Epithelial cell of proximal tubule (primary cell): ENCODE data around the gene GABRR3. TPM values are rescaled to one million over a fixed set of nuclear protein-coding genes. Genes with fewer than 3 reads are reported as not detected.
A peak's percentile ranks its signal among the peaks of the same experiment; 100 is the strongest.

Source experiments
- DNase-seq: peaks from one replicate; pipeline ENCODE4 v3.0.0-alpha.2; 2011; ENCODE audit warnings: low read depth
- H3K4me3 ChIP-seq: 2 replicates; pipeline ENCODE4 v1.5.1; 2011; ENCODE audit warnings: low read depth, mild to moderate bottlenecking, low read length
- total RNA-seq: library from RNA; depleted of rRNA; stranded (reverse); fragments of >200 nt; gene quantifications from 2 replicates; pipeline ENCODE4 v1.2.3, GENCODE V29; 2015
- TF ChIP-seq, protein P1 (sequence below): conservative IDR thresholded peaks from 2 replicates; pipeline ENCODE4 v1.5.1; 2012; ENCODE audit warnings: low read depth, mild to moderate bottlenecking, low read length

Gene GABRR3
- total RNA-seq, 1 donor from 2014 or later, result not detected

DNA sequence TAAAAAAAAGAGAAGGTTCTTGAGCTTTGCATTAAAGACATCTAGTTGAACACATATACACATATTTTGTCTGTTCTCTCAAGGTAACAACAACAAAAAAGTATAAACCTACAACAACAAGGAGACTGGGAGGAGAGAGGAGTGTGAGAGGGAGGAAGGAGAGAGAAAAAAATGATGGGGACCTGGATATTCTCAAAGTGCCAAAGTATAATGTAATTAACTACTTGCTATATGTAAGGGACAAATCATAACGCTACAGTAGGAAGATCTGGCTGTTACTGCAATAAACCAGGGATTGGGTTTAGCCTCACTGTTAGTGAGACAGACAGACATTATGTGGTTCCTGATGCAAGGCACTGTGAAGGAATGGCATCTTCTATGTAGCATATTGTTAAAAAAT lies 14.2 kb upstream of the GABRR3 start:
- TF ChIP-seq, protein P1, sequence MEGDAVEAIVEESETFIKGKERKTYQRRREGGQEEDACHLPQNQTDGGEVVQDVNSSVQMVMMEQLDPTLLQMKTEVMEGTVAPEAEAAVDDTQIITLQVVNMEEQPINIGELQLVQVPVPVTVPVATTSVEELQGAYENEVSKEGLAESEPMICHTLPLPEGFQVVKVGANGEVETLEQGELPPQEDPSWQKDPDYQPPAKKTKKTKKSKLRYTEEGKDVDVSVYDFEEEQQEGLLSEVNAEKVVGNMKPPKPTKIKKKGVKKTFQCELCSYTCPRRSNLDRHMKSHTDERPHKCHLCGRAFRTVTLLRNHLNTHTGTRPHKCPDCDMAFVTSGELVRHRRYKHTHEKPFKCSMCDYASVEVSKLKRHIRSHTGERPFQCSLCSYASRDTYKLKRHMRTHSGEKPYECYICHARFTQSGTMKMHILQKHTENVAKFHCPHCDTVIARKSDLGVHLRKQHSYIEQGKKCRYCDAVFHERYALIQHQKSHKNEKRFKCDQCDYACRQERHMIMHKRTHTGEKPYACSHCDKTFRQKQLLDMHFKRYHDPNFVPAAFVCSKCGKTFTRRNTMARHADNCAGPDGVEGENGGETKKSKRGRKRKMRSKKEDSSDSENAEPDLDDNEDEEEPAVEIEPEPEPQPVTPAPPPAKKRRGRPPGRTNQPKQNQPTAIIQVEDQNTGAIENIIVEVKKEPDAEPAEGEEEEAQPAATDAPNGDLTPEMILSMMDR, result no peak
- no peak for DNase-seq
- H3K4me3 ChIP-seq, result no peak overlapping the region

DNA sequence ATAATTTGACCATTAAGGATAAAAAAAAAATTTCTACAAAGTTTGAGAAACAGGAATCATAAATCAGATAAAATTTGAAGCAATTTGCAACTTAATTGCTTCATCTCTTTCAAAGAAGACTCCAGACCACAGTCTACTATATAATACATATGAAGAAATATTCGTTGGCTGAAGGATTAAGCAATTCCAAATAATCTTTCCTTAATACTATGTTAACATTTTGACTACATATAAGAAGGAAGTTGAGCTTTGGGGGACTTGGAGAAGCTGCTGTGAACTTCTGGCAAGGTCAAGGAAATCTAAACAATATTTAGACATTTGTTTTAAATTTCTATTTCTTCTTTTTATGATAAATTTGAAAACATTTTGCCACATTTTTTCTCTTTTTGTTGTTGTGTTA lies 13.5 kb upstream of the GABRR3 start:
- TF ChIP-seq, protein P1, result no peak
- no peak for DNase-seq
- H3K4me3 ChIP-seq, result no peak overlapping the region

DNA sequence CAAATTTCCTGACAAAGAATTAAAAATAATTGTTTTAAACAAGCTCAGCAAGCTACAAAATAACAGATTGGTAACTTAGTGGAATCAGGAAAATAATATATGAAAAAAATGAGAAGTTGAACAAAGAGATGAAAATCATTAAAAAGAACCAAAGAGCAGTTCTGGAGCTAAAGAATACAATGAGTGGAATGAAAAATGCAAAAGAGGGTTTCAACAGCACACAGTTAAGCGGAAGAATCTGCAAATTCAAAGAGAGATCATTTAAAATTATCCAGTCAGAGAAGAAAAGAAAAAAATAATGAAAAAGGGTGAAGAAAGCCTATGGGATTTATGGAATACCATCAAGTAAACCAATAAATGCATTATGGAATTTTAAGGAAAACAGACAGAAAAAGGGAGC lies 6.2 kb upstream of the GABRR3 start:
- DNase-seq, result no peak

DNA sequence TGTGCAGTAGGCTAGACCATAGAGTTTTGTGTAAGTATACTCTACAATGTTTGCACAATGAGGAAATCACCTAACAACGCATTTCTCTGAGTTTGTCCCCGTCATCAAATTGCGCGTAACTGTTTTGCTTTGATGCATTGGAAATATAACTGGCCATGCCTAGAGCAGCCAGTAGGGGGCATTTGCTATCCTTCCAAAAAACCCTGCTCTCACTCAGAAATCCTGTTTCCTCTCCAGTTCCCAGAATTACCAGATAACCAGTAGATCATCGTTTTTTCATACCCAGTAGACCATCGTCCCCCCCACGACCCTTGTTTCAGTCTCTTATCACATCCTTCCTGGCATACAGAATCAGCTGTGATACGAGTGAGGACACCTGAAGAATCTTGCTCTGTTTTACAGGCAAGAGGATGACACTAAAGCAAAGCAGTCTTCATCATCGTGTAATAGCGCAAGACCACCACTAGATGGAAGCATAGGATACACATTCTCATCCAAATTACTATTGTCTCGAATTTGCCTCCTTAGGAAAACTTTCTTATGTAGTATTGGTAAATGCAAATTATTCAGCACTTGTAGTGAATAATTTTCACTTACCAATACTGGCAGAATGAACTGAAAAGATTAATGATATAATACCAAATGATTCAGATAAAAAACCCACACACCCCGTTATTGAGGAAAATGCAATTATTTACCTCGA lies 4.4 kb upstream of the GABRR3 start:
- TF ChIP-seq, protein P1, result peak; percentile 87
- DNase-seq, result peak; percentile 69

More for the DNA sequence above, 6.2 kb upstream of the GABRR3 start:
- TF ChIP-seq, protein P1, result no peak
- H3K4me3 ChIP-seq, result no peak overlapping the region

DNA sequence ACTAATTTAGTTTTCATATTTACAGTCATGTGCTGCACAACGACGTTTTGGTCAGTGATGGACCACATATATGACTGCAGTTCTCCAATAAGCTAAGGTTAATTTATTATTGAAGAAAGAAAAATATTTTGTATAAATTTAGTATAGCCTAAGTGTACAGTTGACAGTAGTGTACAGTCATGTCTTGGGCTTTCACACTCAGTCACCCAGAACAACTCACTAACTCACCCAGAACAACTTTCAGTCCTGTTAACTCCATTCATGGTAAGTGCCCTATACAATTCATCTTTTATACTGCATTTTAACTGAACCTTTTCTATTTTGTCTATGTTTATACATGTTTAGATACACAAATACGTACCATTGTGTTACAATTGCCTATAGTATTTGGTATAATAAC lies 3.8 kb upstream of the GABRR3 start:
- no peak for DNase-seq
- H3K4me3 ChIP-seq, result peak overlapping the region; percentile 37
- TF ChIP-seq, protein P1, result no peak

More for the DNA sequence above, 4.4 kb upstream of the GABRR3 start:
- H3K4me3 ChIP-seq, result peak overlapping the region; percentile 37

DNA sequence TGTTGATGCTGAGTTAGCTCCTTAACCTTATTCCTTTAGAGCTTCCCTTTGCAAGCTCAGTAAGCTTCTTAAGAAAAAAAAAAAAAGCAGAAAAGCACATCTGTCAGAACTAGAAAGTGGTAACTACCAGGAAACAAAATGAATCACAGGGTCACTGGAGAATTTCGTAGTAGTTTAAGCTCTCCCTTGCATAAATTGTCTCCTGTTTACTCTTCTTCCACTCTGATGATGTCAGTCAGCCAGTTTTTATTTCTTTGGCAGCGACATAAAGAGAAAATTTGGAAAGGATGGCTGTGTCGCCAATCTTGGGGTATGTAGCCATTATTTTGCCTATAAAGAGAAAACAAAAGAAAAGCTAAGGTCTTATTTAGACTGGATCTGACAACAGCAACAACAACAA lies 3.2 kb upstream of the GABRR3 start:
- H3K4me3 ChIP-seq, result no peak overlapping the region
- TF ChIP-seq, protein P1, result no peak
- DNase-seq, result no peak

DNA sequence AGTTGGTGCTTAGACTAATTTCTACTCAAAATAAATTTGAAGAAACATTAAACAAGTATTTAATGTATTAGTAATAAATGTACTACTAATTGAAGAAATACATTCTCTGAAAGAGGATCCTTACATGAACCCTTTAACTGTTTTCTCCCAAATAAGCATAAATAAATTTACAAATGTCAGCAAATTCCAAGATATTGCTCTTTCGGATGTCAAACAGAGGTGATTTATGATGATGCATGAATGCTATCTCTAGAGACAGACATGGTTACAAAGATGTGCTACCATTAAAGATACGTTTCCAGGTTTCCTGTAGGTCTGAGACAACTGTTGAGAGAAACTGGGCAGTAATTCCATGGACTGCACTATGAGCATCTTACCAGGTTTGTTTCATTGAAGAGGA lies 629 bp downstream of the GABRR3 start:
- no peak overlapping the region for H3K4me3 ChIP-seq
- DNase-seq, result no peak
- TF ChIP-seq, protein P1, result no peak
